Activated gamma-delta T cell treated with anti-CD3 and anti-CD28 coated beads, Interleukin-2, amount 50 U/mL, for 16 hours (primary cell): ENCODE measurements around the gene HSD11B1L.

Experiments
- DNase-seq: peaks from one replicate; pipeline ENCODE4 v3.0.0-alpha.2; 2020; ENCODE audit warnings: low read depth

The HSD11B1L gene

GRCh38 chr19:5667751-5668271, 13.0 kb upstream of the HSD11B1L start:
- DNase-seq: no peak

DNA sequence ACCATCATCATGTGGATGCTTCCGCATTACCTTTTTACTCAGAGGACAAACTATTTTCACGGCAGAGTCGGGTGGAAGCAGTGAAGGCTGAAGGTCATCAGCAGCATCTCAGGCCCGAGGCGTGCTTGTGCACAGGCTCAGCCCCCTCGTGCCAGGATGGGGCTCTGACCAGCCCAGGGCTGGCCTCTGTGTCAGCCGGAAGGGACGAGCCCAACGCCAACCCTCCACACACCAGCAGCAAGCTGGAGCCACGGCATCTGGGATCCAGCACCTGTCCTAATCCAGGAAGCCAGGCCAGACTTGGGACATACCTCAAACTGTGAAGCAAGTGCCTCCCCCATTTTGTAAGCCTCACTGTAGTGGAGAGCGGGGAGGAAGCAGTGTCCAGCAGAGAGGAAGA, 11.6 kb upstream of the HSD11B1L start:
- no peak for DNase-seq

DNA sequence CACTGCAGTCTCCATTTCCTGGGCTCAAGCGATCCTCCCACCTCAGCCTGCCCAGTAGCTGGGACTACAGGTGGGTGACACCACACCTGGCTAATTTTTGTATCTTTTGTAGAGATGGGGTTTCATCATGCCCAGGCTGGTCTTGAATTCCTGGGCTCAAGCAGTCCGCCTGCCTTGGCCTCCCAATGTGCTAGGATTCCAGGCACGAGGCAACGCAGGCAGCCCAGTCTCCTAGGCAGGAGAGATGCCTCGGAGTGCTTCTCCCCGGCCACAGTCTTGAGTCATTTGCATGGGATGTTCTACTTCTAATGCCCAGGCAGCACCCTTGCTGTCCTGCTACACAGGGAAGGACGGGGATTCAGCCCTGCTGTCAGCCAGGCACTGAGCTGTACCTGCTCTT, 9.2 kb upstream of the HSD11B1L start:
- DNase-seq: no peak

GRCh38 chr19:5672708-5673459, 7.9 kb upstream of the HSD11B1L start:
- no peak for DNase-seq

DNA sequence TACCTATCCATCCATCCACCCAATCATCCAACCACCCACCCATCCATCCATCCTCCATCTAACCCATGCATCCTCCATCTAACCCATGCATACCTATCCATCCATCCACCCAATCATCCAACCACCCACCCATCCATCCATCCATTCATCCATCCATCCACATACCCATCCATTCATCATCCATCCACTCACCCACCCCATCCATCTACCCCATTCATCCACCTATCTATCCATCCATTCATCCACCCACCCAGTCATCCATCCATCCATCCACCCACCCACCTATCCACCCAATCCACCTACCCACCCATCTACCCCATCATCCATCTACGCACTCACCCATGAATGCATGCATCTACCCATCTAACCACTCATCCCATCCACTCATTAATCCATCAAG, 7.1 kb upstream of the HSD11B1L start:
- DNase-seq: no peak

DNA sequence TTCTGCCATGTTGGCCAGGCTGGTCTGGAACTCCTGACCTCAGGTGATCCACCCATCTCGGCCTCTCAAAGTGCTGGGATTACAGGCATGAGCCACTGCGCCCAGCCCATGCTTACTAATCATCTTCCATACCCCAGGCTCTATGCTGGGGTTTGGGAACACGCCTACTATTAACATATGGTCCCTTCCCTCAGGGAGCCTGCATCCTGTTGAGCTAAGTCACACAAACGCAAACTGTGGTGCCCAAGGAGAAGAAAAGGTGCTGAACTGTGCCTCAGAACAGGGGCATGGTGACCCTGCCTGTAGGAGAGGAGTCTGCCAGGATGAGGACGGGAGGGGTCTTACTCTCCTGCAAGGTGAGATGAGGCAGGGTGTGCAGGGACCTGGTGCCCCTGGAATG, 6.1 kb upstream of the HSD11B1L start:
- DNase-seq: no peak

DNA sequence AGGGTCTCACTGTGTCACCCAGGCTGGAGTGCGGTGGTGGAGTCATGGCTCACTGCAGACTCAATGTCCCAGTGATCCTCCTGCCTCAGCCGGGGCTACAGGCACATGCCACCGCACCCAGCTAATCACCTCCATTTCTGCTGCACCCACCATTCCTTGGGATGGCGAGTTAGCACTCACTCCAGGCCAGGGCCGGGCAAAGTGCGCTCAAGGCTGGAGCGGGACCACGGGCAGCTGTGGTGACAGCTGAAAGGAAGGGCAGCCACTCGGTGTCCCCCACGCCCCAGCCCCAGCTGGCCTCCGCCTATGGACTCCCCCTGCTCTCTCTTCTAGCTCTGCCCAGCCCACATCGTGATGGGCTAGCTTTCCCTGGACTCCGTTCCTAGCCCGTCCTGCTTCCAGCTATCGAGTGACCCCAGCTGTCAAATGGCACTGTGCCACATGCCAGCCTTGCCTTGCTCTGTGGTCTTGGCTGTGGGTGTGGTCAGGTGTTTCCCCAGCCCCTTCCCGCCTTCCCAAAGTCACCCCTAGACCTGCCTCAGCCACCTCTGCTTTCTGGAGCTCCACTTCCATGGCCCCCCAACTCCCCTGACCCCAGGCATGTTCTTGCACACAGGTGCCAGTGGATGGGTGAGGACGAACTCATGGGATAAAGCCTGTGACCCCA, 4.6 kb upstream of the HSD11B1L start:
- no peak for DNase-seq

DNA sequence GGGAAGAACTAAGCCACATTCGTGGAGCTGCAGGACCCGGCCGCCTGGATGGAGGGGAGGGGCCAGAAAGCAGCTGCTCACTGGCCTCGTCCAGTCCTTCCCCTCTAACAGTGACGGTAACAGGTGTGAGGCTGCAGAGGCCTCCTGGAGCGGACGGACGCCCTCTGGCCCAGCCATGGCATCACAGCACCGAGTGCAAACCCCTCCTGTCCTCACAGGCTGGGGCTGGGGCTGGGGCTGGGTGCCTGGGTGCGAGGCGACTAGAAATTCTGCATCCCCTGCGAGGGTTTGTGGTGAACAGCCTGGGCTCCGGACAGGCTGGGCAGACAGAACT, 4.1 kb upstream of the HSD11B1L start:
- no peak for DNase-seq

DNA sequence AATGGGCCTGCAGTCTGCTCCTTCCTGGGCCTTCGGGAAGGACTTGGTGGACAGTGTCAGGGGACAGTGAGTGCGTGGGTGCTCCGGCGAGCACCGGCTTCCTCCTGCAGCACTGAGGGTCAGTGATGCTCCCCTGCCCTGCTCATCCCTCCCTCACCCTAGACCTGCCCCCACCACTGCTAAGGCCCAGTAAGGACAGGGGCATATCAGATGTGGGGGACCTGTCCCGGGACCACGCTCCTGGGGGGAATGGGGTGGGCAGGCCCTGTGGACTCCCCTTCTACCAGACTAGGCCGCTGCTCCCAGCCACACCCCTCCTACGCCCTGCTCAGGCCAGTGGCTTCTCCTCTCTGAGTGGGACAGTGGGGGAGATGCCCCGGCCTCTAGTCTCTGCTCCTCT, 3.7 kb upstream of the HSD11B1L start:
- DNase-seq: no peak

DNA sequence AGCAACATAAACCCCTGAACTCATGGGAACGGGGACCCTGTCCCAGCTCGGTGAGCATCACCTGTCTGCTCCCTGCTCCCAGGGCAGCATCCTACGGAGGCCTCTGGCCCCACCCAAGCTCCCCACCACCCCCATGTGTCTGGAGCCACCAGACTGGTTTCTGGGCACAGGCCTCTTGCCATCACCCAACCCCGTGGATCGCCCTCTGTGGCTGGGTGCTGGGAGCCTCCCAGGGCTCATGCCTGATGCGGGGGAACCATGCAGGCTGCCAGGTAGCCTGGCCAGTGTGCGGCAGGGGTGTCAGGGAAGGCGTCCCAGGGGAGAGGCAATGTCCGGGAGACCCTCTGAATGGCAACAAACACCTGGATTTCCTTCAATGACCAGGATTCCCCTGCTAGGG, 3.2 kb upstream of the HSD11B1L start:
- no peak for DNase-seq

DNA sequence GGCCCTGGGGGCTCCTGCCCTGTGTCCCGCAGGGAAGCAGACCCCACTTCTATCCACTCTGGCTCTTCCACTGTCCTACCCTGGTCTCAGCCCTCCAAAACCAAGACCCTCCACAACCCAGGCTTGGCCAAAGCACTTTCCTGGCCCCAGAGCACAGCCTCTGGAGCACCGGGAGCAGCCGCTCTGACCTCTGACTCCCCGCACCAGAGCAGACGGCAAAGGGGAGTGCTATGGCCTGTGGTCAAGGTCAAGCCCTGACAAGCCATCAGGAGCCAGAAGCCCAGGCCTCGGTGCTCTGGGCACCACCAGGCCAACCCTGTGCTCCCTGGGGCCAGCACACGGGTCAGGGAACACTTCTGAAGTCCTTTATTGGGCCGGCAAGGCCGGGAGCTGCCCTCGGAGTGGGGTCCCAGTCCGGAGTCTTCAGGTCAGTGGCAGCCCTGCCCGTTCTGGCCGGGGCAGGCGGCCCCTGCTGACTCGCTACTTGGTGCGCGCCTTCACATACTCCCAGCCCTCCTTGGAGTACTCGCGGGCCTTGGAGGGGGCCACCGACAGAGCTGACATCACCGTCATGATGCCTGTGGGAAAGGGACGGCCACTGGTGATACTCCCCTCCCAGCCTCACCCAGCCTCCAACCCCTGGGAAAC, 2.6 kb upstream of the HSD11B1L start:
- DNase-seq: no peak

DNA sequence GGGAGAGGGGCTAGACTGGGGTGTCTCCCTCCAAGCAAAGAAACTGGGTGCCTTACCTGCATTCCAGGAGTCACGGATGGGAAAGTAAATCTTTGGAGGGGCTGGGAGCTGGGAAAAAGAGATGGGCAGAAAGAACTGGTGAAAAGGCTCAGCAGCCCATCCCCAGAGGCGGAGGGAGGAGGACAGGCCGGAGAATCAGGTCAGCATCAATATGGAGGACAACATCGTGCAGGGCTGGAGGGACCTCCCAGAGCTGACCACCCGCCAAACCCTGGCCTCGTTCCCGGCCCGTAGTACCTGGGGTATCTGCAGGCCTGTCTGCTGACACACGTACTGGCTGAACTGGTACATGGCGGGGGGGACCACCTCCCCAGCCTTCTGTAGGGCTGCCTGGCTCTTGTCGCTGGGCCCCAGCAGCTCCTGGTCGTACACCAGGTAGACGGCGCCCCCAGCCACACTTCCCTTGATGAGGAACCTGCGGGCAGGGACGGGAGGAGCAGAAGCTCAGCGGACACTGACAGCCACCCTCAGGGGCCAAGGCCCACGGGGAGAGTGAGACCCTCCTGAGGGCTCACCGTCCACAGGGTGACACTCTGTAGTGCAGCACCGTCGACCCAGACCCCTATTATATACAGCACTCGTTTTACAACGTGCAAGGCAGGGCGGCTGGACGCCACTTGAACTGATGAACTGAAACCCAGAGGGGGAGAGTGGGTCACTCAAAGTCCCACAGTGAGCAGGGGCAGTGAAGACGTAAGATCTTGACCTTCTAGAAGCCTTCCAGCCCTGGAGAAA, 1.3 kb upstream of the HSD11B1L start:
- DNase-seq: no peak

DNA sequence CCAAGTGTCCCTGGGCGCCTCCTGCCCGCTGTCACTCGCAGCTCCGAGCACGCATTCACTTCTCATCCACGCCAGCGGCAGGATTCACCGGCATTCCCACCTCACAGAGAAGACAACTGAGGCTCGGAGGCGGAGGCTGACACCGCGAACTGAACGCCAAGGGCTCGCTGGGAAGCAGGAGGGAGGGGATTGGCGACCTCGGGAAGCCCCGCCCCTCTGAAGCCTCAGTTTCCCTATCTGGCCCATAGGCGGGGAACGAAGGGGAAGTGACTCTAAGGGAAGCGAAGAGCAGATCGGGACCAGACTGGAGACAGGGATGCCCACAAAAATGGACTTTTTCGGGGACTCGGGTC, 767 bp upstream of the HSD11B1L start:
- no peak for DNase-seq

GRCh38 chr19:5681391-5682106, 722 bp downstream of the HSD11B1L start:
- DNase-seq: no peak

GRCh38 chr19:5682107-5682482, 1.3 kb downstream of the HSD11B1L start:
- no peak for DNase-seq

DNA sequence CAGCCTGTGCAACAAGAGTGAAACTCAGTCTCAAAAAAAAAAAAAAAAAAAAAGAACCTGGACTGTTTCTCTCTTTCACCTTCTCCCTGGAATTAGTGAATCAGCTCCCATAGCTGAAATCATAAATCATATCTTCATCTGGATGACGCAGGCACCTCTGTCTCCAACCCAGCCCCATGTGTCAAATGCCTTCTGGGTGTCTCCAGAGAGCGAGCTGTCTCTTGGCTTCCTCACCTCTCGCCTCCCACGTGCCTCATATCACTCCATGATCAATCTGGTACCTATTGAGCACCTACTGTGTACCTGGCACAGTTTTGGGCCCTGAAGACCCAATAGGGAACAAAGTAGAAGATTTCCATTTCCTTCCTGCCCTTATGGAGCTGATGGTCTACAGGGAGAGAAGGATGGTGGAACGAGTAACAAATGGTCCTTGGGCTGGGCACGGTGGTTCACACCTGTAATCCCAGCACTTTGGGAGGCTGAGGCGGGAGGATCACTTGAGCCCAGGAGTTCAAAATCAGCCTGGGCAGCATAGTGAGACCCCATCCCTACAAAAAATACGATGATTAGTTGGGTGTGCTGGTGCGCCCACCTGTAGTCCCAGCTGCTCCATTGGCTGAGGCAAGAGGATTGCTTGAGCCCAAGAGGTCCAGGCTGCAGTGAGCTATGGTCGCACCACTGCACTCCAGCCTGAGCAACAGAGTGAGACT, 2.5 kb downstream of the HSD11B1L start:
- DNase-seq: no peak

- no peak for DNase-seq
Measured at GRCh38 chr19:5684694-5685430, 4.0 kb downstream of the HSD11B1L start.

DNA sequence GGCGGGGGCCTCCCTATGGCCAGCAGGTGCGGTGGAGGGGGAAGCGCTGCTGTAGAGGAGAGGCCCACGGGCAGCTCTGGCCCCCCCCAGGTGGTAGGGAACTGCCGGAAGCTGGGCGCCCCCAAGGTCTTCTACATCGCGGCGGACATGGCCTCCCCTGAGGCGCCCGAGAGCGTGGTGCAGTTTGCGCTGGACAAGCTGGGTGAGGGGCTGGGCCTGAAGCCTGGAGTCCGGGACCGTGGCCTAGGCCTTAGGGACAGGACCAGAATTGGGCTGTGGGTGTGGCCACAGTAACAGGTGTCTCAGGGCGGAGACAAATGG, 5.5 kb downstream of the HSD11B1L start:
- DNase-seq: no peak

- DNase-seq: peak; percentile 98
Measured at GRCh38 chr19:5686647-5687359, 6.0 kb downstream of the HSD11B1L start.
